Measurements from ENCODE around the gene TBC1D14.

GRCh38 chr4:6984612-6985425 lies 75.2 kb downstream of the TBC1D14 start:
- TF ChIP-seq CTCF (IDR thresholded peaks at IDR 0.05) = no peak
- TF ChIP-seq POLR2A (IDR thresholded peaks at IDR 0.05) = no peak
